ENCODE data around the gene SOAT2. TPM values are rescaled to one million over a fixed set of nuclear protein-coding genes. Genes with fewer than 3 reads are reported as not detected.
"Not testable (repeated sequence)": the region's sequence is repeated elsewhere in the genome, so short reads cannot be mapped to it uniquely, and the experiment has no call there.

The SOAT2 gene
- total and polyA plus RNA-seq, 4 donors = 0.21 TPM; not detected in 3

- under 1% methylated on average over 61 of the region's 67 CpGs for WGBS (ENCODE audit: insufficient coverage)
- Histone ChIP-seq H3K36me3 (ENCODE audit: control insufficient read depth, insufficient read depth, low read length) (peaks cover 30% of the 10 kb centered on the region), H3K4me3 (ENCODE audit: low read depth, low read length) (peak within 1 kb of the TSS; percentile 78), H3K27ac (ENCODE audit: low read depth, low read length) (peak within 1 kb of the TSS; percentile 96), H3K9me3 (ENCODE audit: control insufficient read depth, insufficient read depth, low read length) (no peaks in the 10 kb centered on the region), H3K4me1 (ENCODE audit: control insufficient read depth, insufficient read depth, low read length) (peaks cover 21% of the 10 kb centered on the region), H3K27me3 (ENCODE audit: control insufficient read depth, insufficient read depth, low read length) (no peaks in the 10 kb centered on the region)
- DNase-seq (ENCODE audit: low read depth in 4 of 6, low spot score in 6 of 6) = peak; percentile 95 to 99 (median 97)
Measured at GRCh38 chr12:53079226-53080117, 23.8 kb upstream of the SOAT2 start, which contains the start of gene SPRYD3. Gene SPRYD3, minus strand, starts transcription at chr12:53079390. Its CDS starts 57 bp downstream, at chr12:53079333.

DNA sequence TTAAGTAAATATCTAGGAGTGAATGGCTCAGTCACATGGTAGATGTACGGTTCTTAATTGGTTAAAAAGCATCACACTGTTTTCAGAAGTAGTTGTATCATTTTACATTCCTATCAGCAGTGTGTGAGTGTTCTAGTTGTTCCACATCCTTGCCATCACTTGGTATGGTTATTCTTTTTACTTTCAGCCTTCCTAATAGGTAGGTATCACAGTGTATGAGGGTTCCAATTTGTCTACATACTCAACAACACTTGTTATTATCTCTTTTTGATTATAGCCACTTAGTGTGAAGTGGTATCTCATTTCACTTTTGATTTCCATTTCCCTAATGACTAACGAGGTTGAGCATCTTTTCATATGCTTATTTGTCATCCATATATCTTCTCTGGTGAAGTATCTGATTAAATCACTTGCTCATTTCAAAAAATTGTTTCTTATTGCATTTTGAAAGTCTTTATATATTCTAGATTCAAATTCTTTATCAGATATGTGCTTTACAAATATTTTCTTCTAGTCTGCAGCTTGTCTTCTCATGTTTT lies 20.6 kb upstream of the SOAT2 start:
- Histone ChIP-seq H3K9me3 (ENCODE audit: control insufficient read depth, insufficient read depth, low read length) (no peaks in the 10 kb centered on the region), H3K27ac (ENCODE audit: low read depth, low read length) (no peak overlapping the region), H3K4me1 (ENCODE audit: control insufficient read depth, insufficient read depth, low read length) (peaks cover 18% of the 10 kb centered on the region), H3K27me3 (ENCODE audit: control insufficient read depth, insufficient read depth, low read length) (no peaks in the 10 kb centered on the region), H3K36me3 (ENCODE audit: control insufficient read depth, insufficient read depth, low read length) (no peaks in the 10 kb centered on the region), H3K4me3 (ENCODE audit: low read depth, low read length) (no peak overlapping the region)
- no peak for DNase-seq (ENCODE audit: low read depth in 4 of 6, low spot score in 6 of 6)
- WGBS (ENCODE audit: insufficient coverage) = no CpG with 5 or more reads among the region's 2 CpGs

DNA sequence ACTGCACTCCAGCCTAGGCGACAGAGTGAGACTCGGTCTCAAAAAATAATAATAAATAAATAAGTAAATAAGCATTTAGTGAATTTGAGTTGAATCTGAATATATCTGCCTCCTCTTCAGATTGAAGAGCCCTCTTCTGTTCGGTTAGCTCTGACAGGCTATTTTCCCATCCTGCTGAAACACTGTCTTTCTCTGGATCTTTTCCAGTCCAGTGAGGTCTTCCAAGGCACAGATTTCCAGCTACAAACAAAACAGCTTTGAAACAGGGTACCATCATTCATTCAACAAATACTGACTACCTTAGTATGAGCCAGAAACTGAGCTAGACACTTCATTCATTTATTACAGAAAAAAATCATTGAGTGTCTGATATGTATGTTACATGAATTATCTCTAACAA lies 16.9 kb upstream of the SOAT2 start:
- Histone ChIP-seq H3K27ac (ENCODE audit: low read depth, low read length) (no peak overlapping the region), H3K9me3 (ENCODE audit: control insufficient read depth, insufficient read depth, low read length) (no peaks in the 10 kb centered on the region), H3K27me3 (ENCODE audit: control insufficient read depth, insufficient read depth, low read length) (no peaks in the 10 kb centered on the region), H3K4me3 (ENCODE audit: low read depth, low read length) (no peak overlapping the region), H3K36me3 (ENCODE audit: control insufficient read depth, insufficient read depth, low read length) (no peaks in the 10 kb centered on the region), H3K4me1 (ENCODE audit: control insufficient read depth, insufficient read depth, low read length) (no peaks in the 10 kb centered on the region)
- DNase-seq (ENCODE audit: low read depth in 4 of 6, low spot score in 6 of 6) = no peak
- 25% methylated on average over 1 of the region's 3 CpGs for WGBS (ENCODE audit: insufficient coverage)

GRCh38 chr12:53090105-53090504 lies 13.2 kb upstream of the SOAT2 start:
- H3K9me3 ChIP-seq (ENCODE audit: control insufficient read depth, insufficient read depth, low read length) = no peaks in the 10 kb centered on the region
- WGBS (ENCODE audit: insufficient coverage) = 87% methylated on average over 5 of the region's 6 CpGs
- no peaks in the 10 kb centered on the region for H3K4me1 ChIP-seq (ENCODE audit: control insufficient read depth, insufficient read depth, low read length)
- no peak overlapping the region for H3K27ac ChIP-seq (ENCODE audit: low read depth, low read length)
- DNase-seq (ENCODE audit: low read depth in 4 of 6, low spot score in 6 of 6) = no peak
- no peak overlapping the region for H3K4me3 ChIP-seq (ENCODE audit: low read depth, low read length)
- H3K36me3 ChIP-seq (ENCODE audit: control insufficient read depth, insufficient read depth, low read length) = no peaks in the 10 kb centered on the region
- no peaks in the 10 kb centered on the region for H3K27me3 ChIP-seq (ENCODE audit: control insufficient read depth, insufficient read depth, low read length)

DNA sequence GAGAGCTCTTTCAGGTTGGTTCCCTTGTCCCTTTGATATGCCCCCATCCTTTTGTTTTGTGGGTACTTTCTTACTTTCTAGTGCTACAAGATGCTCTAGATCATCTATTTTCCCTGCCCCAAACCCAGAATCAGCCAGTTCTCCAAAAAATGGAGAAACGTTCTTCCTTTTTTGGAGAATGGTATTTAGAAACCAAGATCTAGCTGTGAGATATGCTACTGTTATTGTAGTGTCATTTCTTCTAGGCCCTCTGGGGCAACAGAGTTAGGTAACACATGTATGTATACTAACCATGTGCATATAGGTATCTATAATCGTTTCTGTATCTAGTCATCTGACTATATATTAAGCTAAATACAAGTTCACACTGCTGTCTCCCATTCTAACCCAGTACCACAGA lies 12.7 kb upstream of the SOAT2 start:
- H3K9me3 ChIP-seq (ENCODE audit: control insufficient read depth, insufficient read depth, low read length) = no peaks in the 10 kb centered on the region
- no peak for DNase-seq (ENCODE audit: low read depth in 4 of 6, low spot score in 6 of 6)
- H3K4me1 ChIP-seq (ENCODE audit: control insufficient read depth, insufficient read depth, low read length) = no peaks in the 10 kb centered on the region
- no CpG with 5 or more reads among the region's 2 CpGs for WGBS (ENCODE audit: insufficient coverage)
- H3K36me3 ChIP-seq (ENCODE audit: control insufficient read depth, insufficient read depth, low read length) = no peaks in the 10 kb centered on the region
- H3K4me3 ChIP-seq (ENCODE audit: low read depth, low read length) = no peak overlapping the region
- no peak overlapping the region for H3K27ac ChIP-seq (ENCODE audit: low read depth, low read length)
- H3K27me3 ChIP-seq (ENCODE audit: control insufficient read depth, insufficient read depth, low read length) = no peaks in the 10 kb centered on the region

- Histone ChIP-seq H3K27me3 (ENCODE audit: control insufficient read depth, insufficient read depth, low read length) (peaks cover 6% of the 10 kb centered on the region), H3K4me3 (ENCODE audit: low read depth, low read length) (no peak overlapping the region), H3K27ac (ENCODE audit: low read depth, low read length) (no peak overlapping the region), H3K36me3 (ENCODE audit: control insufficient read depth, insufficient read depth, low read length) (no peaks in the 10 kb centered on the region), H3K9me3 (ENCODE audit: control insufficient read depth, insufficient read depth, low read length) (no peaks in the 10 kb centered on the region), H3K4me1 (ENCODE audit: control insufficient read depth, insufficient read depth, low read length) (peaks cover 9% of the 10 kb centered on the region)
- WGBS (ENCODE audit: insufficient coverage) = 78% methylated on average over 3 of the region's 6 CpGs
- no peak for DNase-seq (ENCODE audit: low read depth in 4 of 6, low spot score in 6 of 6)
Measured at GRCh38 chr12:53091756-53092155, 11.5 kb upstream of the SOAT2 start.

DNA sequence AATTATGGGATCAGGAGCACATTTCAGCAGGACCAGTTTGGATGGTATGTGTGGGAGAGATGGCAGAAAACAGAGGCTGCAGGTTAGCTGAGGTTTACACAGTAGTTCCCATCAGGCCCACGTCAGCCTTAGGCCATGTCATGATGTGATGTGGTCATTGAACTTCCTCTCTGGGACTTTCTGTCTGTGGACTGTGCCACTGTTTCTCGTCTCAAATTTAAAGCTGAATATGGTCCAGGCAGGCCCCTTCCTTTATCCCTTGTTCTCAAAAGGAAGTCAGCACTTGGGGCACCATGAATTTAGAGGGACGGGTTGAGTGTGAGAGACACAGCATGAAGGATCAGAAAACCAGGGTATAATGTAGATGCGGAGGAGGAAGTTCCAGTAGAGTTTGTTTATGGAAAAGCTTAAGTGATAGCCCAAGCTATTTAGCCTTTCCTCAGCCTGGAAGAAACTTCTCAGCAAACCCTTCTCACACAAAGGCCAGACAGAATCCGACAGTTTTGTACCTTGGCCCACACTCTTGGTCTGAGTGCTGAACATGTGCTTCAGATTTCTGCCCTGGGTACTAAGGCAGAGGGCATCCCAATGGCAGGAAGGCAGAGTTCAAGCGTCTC lies 9.4 kb upstream of the SOAT2 start:
- Histone ChIP-seq H3K36me3 (ENCODE audit: control insufficient read depth, insufficient read depth, low read length) (no peaks in the 10 kb centered on the region), H3K4me3 (ENCODE audit: low read depth, low read length) (no peak overlapping the region), H3K4me1 (ENCODE audit: control insufficient read depth, insufficient read depth, low read length) (peaks cover 30% of the 10 kb centered on the region), H3K9me3 (ENCODE audit: control insufficient read depth, insufficient read depth, low read length) (no peaks in the 10 kb centered on the region), H3K27ac (ENCODE audit: low read depth, low read length) (no peak overlapping the region), H3K27me3 (ENCODE audit: control insufficient read depth, insufficient read depth, low read length) (peaks cover 6% of the 10 kb centered on the region)
- DNase-seq (ENCODE audit: low read depth in 4 of 6, low spot score in 6 of 6) = no peak
- 61% methylated on average over 4 of the region's 6 CpGs for WGBS (ENCODE audit: insufficient coverage)

DNA sequence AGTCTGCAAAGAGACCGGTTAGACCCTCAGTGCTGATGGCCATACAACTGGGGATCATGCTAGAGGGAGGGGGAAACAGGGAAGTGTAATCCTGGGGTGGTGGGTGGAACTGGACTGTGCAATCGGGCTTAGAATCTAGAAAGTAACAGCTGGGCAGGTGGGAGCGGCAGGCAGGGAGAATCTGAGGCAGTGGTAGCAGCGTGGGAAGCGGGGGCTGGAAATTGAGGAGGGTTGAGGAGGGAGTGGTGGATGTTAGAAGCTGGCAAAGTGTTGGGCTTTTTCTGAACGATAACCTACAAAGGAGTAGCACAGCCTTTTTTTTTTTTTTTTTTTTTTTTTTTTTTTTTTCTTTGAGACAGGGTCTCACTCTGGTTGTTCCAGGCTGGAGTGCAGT lies 8.9 kb upstream of the SOAT2 start:
- Histone ChIP-seq H3K27ac (ENCODE audit: low read depth, low read length) (no peak overlapping the region), H3K27me3 (ENCODE audit: control insufficient read depth, insufficient read depth, low read length) (peaks cover 6% of the 10 kb centered on the region), H3K9me3 (ENCODE audit: control insufficient read depth, insufficient read depth, low read length) (no peaks in the 10 kb centered on the region), H3K36me3 (ENCODE audit: control insufficient read depth, insufficient read depth, low read length) (no peaks in the 10 kb centered on the region), H3K4me3 (ENCODE audit: low read depth, low read length) (no peak overlapping the region), H3K4me1 (ENCODE audit: control insufficient read depth, insufficient read depth, low read length) (peaks cover 35% of the 10 kb centered on the region)
- no peak for DNase-seq (ENCODE audit: low read depth in 4 of 6, low spot score in 6 of 6)
- WGBS (ENCODE audit: insufficient coverage) = 70% methylated on average over 2 of the region's 6 CpGs

GRCh38 chr12:53094796-53095595 lies 8.3 kb upstream of the SOAT2 start:
- 100% methylated on average over 2 of the region's 5 CpGs for WGBS (ENCODE audit: insufficient coverage)
- DNase-seq (ENCODE audit: low read depth in 4 of 6, low spot score in 6 of 6); H3K27ac ChIP-seq (ENCODE audit: low read depth, low read length); H3K9me3 ChIP-seq (ENCODE audit: control insufficient read depth, insufficient read depth, low read length); H3K36me3 ChIP-seq (ENCODE audit: control insufficient read depth, insufficient read depth, low read length); H3K4me3 ChIP-seq (ENCODE audit: low read depth, low read length); H3K27me3 ChIP-seq (ENCODE audit: control insufficient read depth, insufficient read depth, low read length): not testable (repeated sequence)
- peaks cover 36% of the 10 kb centered on the region for H3K4me1 ChIP-seq (ENCODE audit: control insufficient read depth, insufficient read depth, low read length)
